Dermis blood vessel endothelial cell (primary cell): ENCODE measurements around the gene ZDHHC11B. TPM values are rescaled to one million over a fixed set of nuclear protein-coding genes. Genes with fewer than 3 reads are reported as not detected.
"Not testable (repeated sequence)": the region's sequence is repeated elsewhere in the genome, so short reads cannot be mapped to it uniquely, and the experiment has no call there.

ENCODE experiments used
- DNase-seq: peaks from one replicate; pipeline ENCODE4 v3.0.0; 2010
- total RNA-seq: library from RNA; depleted of rRNA; stranded (reverse); fragments of >200 nt; gene quantifications from 2 replicates; pipeline ENCODE4 v1.2.3, GENCODE V29; 2014

ZDHHC11B gene
- total RNA-seq, result 0.17 TPM in 1 of 2 replicates, not detected in the other

- peak; percentile 84 for DNase-seq
Observed at GRCh38 chr5:784428-785177, at the start of gene ZDHHC11B. TSS of gene ZDHHC11B (minus strand) at chr5:784729. CDS start at chr5:766919, 17,810 bp downstream.

- DNase-seq, result not testable (repeated sequence)
Observed at GRCh38 chr5:834013-834412, 49.5 kb upstream of the ZDHHC11B start.

GRCh38 chr5:828194-828593 lies 43.7 kb upstream of the ZDHHC11B start:
- not testable (repeated sequence) for DNase-seq

- DNase-seq, result not testable (repeated sequence)
Observed at GRCh38 chr5:825544-825943, 41.0 kb upstream of the ZDHHC11B start.

- DNase-seq, result no peak
Observed at GRCh38 chr5:821504-821903, 37.0 kb upstream of the ZDHHC11B start.

GRCh38 chr5:820245-820644 lies 35.7 kb upstream of the ZDHHC11B start:
- DNase-seq, result no peak

GRCh38 chr5:819078-819477 lies 34.5 kb upstream of the ZDHHC11B start:
- DNase-seq, result no peak

- no peak for DNase-seq
Observed at GRCh38 chr5:816176-816575, 31.6 kb upstream of the ZDHHC11B start.

- DNase-seq, result no peak
Observed at GRCh38 chr5:815449-815848, 30.9 kb upstream of the ZDHHC11B start.

GRCh38 chr5:813575-813974 lies 29.0 kb upstream of the ZDHHC11B start:
- DNase-seq, result not testable (repeated sequence)

GRCh38 chr5:811384-811783 lies 26.9 kb upstream of the ZDHHC11B start:
- DNase-seq, result not testable (repeated sequence)

- not testable (repeated sequence) for DNase-seq
Observed at GRCh38 chr5:807719-808514, 23.4 kb upstream of the ZDHHC11B start.

GRCh38 chr5:801472-801871 lies 16.9 kb upstream of the ZDHHC11B start:
- no peak for DNase-seq

GRCh38 chr5:801055-801454 lies 16.5 kb upstream of the ZDHHC11B start:
- not testable (repeated sequence) for DNase-seq

- DNase-seq, result not testable (repeated sequence)
Observed at GRCh38 chr5:798505-799138, 14.1 kb upstream of the ZDHHC11B start.

GRCh38 chr5:797986-798385 lies 13.5 kb upstream of the ZDHHC11B start:
- DNase-seq, result not testable (repeated sequence)

GRCh38 chr5:795873-796272 lies 11.3 kb upstream of the ZDHHC11B start:
- DNase-seq, result not testable (repeated sequence)

GRCh38 chr5:794948-795347 lies 10.4 kb upstream of the ZDHHC11B start:
- DNase-seq, result not testable (repeated sequence)

GRCh38 chr5:788703-789102 lies 4.2 kb upstream of the ZDHHC11B start:
- not testable (repeated sequence) for DNase-seq

- not testable (repeated sequence) for DNase-seq
Observed at GRCh38 chr5:787857-788233, 3.3 kb upstream of the ZDHHC11B start.

- not testable (repeated sequence) for DNase-seq
Observed at GRCh38 chr5:787224-787856, 2.8 kb upstream of the ZDHHC11B start.

- not testable (repeated sequence) for DNase-seq
Observed at GRCh38 chr5:785181-785705, 714 bp upstream of the ZDHHC11B start.
